T-helper 17 cell (primary cell): ENCODE measurements around the gene HLCS. TPM values are rescaled to one million over a fixed set of nuclear protein-coding genes. Genes with fewer than 3 reads are reported as not detected.

Source experiments
- ATAC-seq: fragments of 150-1000 bp; cut with Tn5 transposase; 2 replicates; pipeline ENCODE4 v1.10.0; 2021; ENCODE audit warnings: mild to moderate bottlenecking, moderate library complexity
- DNase-seq, 3 donors: peaks; one replicate each; pipeline versions ENCODE4 v3.0.0 to v3.0.0-alpha.2; 2020 to 2021
- H3K9me3 ChIP-seq: one replicate; pipeline ENCODE4 v1.7.0; 2013; ENCODE audit warnings: low read length, mild to moderate bottlenecking; ENCODE audit not compliant: control insufficient read depth, poor library complexity, severe bottlenecking
- H3K27ac Mint-ChIP-seq: one replicate; pipeline ENCODE4 v1.8.0; 2022; ENCODE audit warnings: mild to moderate bottlenecking, moderate library complexity, mixed read lengths
- H3K27me3 Mint-ChIP-seq: one replicate; pipeline ENCODE4 v1.8.0; 2022; ENCODE audit warnings: mixed read lengths
- H3K36me3 Mint-ChIP-seq: one replicate; pipeline ENCODE4 v1.8.0; 2022; ENCODE audit warnings: low read depth, mixed read lengths
- H3K4me1 Mint-ChIP-seq: one replicate; pipeline ENCODE4 v1.8.0; 2022; ENCODE audit warnings: mild to moderate bottlenecking, mixed read lengths
- H3K4me3 Mint-ChIP-seq: one replicate; pipeline ENCODE4 v1.8.0; 2022; ENCODE audit warnings: mild to moderate bottlenecking, moderate library complexity, mixed read lengths
- total RNA-seq, 4 donors: library from RNA in 2 of 4; stranded (reverse) in 2 of 4; gene quantifications; one replicate each; pipeline ENCODE4 v1.2.3 and lab custom pipeline; 2022 to 2026

HLCS gene
- total RNA-seq, 2 donors from 2014 or later, result 14.4 to 16.3 TPM

- DNase-seq (no peak), ATAC-seq (no peak)
- Mint-ChIP-seq H3K4me1 (peaks cover 3% of the 10 kb centered on the region), H3K36me3 (no peaks in the 10 kb centered on the region), H3K4me3 (no peak overlapping the region), H3K27ac (no peak overlapping the region), H3K27me3 (peaks cover 40% of the 10 kb centered on the region)
- H3K9me3 ChIP-seq, result no peaks in the 10 kb centered on the region
Observed at GRCh38 chr21:36730291-36731281, 235.9 kb downstream of the HLCS start.

GRCh38 chr21:36729310-36729970, 237.0 kb downstream of the HLCS start:
- H3K9me3 ChIP-seq, result no peaks in the 10 kb centered on the region
- Mint-ChIP-seq H3K4me1 (peaks cover 3% of the 10 kb centered on the region), H3K27ac (no peak overlapping the region), H3K27me3 (peaks cover 39% of the 10 kb centered on the region), H3K36me3 (no peaks in the 10 kb centered on the region), H3K4me3 (no peak overlapping the region)
- no peak for DNase-seq
- ATAC-seq, result no peak

- ATAC-seq, result no peak
- no peak overlapping the region for H3K27ac Mint-ChIP-seq
Observed at GRCh38 chr21:36728371-36729111, 237.9 kb downstream of the HLCS start.

GRCh38 chr21:36727866-36728265, 238.6 kb downstream of the HLCS start:
- no peaks in the 10 kb centered on the region for H3K9me3 ChIP-seq
- peaks cover 3% of the 10 kb centered on the region for H3K4me1 Mint-ChIP-seq
- H3K27ac Mint-ChIP-seq, result no peak overlapping the region
- H3K36me3 Mint-ChIP-seq, result no peaks in the 10 kb centered on the region
- H3K4me3 Mint-ChIP-seq, result no peak overlapping the region
- no peak for ATAC-seq
- H3K27me3 Mint-ChIP-seq, result peaks cover 54% of the 10 kb centered on the region
- DNase-seq, result no peak

More at GRCh38 chr21:36728371-36729111, 237.9 kb downstream of the HLCS start:
- DNase-seq, result no peak
- Mint-ChIP-seq H3K4me1 (peaks cover 3% of the 10 kb centered on the region), H3K27me3 (peaks cover 48% of the 10 kb centered on the region), H3K36me3 (no peaks in the 10 kb centered on the region), H3K4me3 (no peak overlapping the region)
- no peaks in the 10 kb centered on the region for H3K9me3 ChIP-seq

- peaks cover 3% of the 10 kb centered on the region for H3K4me1 Mint-ChIP-seq
- no peaks in the 10 kb centered on the region for H3K9me3 ChIP-seq
- no peaks in the 10 kb centered on the region for H3K36me3 Mint-ChIP-seq
- no peak overlapping the region for H3K27ac Mint-ChIP-seq
- no peak overlapping the region for H3K4me3 Mint-ChIP-seq
- DNase-seq (no peak), ATAC-seq (no peak)
- peaks cover 61% of the 10 kb centered on the region for H3K27me3 Mint-ChIP-seq
Observed at GRCh38 chr21:36725793-36726386, 240.6 kb downstream of the HLCS start.

GRCh38 chr21:36724660-36725059, 241.8 kb downstream of the HLCS start:
- no peak for DNase-seq
- no peak overlapping the region for H3K4me3 Mint-ChIP-seq
- H3K36me3 Mint-ChIP-seq, result no peaks in the 10 kb centered on the region
- no peaks in the 10 kb centered on the region for H3K9me3 ChIP-seq
- no peak overlapping the region for H3K27ac Mint-ChIP-seq
- ATAC-seq, result no peak
- peaks cover 68% of the 10 kb centered on the region for H3K27me3 Mint-ChIP-seq
- H3K4me1 Mint-ChIP-seq, result peaks cover 3% of the 10 kb centered on the region

GRCh38 chr21:36723371-36723881, 243.0 kb downstream of the HLCS start:
- peaks cover 71% of the 10 kb centered on the region for H3K27me3 Mint-ChIP-seq
- no peak overlapping the region for H3K4me3 Mint-ChIP-seq
- no peak for DNase-seq
- no peaks in the 10 kb centered on the region for H3K36me3 Mint-ChIP-seq
- H3K4me1 Mint-ChIP-seq, result peaks cover 3% of the 10 kb centered on the region
- no peaks in the 10 kb centered on the region for H3K9me3 ChIP-seq
- H3K27ac Mint-ChIP-seq, result no peak overlapping the region
- ATAC-seq, result no peak

GRCh38 chr21:36722370-36723368, 243.8 kb downstream of the HLCS start:
- Mint-ChIP-seq H3K27me3 (peaks cover 68% of the 10 kb centered on the region), H3K4me3 (no peak overlapping the region), H3K27ac (no peak overlapping the region), H3K36me3 (no peaks in the 10 kb centered on the region), H3K4me1 (peaks cover 3% of the 10 kb centered on the region)
- H3K9me3 ChIP-seq, result no peaks in the 10 kb centered on the region
- DNase-seq (no peak), ATAC-seq (no peak)

GRCh38 chr21:36721817-36722216, 244.7 kb downstream of the HLCS start:
- no peak for DNase-seq
- ATAC-seq, result no peak
- no peaks in the 10 kb centered on the region for H3K4me1 Mint-ChIP-seq
- H3K27me3 Mint-ChIP-seq, result peaks cover 61% of the 10 kb centered on the region
- no peaks in the 10 kb centered on the region for H3K9me3 ChIP-seq
- no peak overlapping the region for H3K27ac Mint-ChIP-seq
- H3K4me3 Mint-ChIP-seq, result no peak overlapping the region
- H3K36me3 Mint-ChIP-seq, result no peaks in the 10 kb centered on the region

GRCh38 chr21:36719614-36720013, 246.9 kb downstream of the HLCS start:
- DNase-seq, result no peak
- H3K36me3 Mint-ChIP-seq, result no peaks in the 10 kb centered on the region
- H3K27me3 Mint-ChIP-seq, result peaks cover 79% of the 10 kb centered on the region
- no peak overlapping the region for H3K27ac Mint-ChIP-seq
- no peaks in the 10 kb centered on the region for H3K4me1 Mint-ChIP-seq
- ATAC-seq, result no peak
- H3K9me3 ChIP-seq, result no peaks in the 10 kb centered on the region
- H3K4me3 Mint-ChIP-seq, result no peak overlapping the region

- Mint-ChIP-seq H3K4me3 (no peak overlapping the region), H3K27ac (no peak overlapping the region), H3K27me3 (peaks cover 79% of the 10 kb centered on the region), H3K4me1 (no peaks in the 10 kb centered on the region), H3K36me3 (no peaks in the 10 kb centered on the region)
- ATAC-seq, result no peak
- no peaks in the 10 kb centered on the region for H3K9me3 ChIP-seq
- DNase-seq, result no peak
Observed at GRCh38 chr21:36718951-36719501, 247.4 kb downstream of the HLCS start.
